HG03575 (cell line): ENCODE measurements around the gene EXOC8.

Source experiments
- ATAC-seq: cut with Tn5 transposase; IDR thresholded peaks from one replicate; pipeline ENCODE4 v1.9.1; 2021; ENCODE audit not compliant: unreplicated experiment, insufficient number of reproducible peaks, low FRiP score; ENCODE audit errors: extremely low read depth

EXOC8 gene, protein sequence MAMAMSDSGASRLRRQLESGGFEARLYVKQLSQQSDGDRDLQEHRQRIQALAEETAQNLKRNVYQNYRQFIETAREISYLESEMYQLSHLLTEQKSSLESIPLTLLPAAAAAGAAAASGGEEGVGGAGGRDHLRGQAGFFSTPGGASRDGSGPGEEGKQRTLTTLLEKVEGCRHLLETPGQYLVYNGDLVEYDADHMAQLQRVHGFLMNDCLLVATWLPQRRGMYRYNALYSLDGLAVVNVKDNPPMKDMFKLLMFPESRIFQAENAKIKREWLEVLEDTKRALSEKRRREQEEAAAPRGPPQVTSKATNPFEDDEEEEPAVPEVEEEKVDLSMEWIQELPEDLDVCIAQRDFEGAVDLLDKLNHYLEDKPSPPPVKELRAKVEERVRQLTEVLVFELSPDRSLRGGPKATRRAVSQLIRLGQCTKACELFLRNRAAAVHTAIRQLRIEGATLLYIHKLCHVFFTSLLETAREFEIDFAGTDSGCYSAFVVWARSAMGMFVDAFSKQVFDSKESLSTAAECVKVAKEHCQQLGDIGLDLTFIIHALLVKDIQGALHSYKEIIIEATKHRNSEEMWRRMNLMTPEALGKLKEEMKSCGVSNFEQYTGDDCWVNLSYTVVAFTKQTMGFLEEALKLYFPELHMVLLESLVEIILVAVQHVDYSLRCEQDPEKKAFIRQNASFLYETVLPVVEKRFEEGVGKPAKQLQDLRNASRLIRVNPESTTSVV

DNA sequence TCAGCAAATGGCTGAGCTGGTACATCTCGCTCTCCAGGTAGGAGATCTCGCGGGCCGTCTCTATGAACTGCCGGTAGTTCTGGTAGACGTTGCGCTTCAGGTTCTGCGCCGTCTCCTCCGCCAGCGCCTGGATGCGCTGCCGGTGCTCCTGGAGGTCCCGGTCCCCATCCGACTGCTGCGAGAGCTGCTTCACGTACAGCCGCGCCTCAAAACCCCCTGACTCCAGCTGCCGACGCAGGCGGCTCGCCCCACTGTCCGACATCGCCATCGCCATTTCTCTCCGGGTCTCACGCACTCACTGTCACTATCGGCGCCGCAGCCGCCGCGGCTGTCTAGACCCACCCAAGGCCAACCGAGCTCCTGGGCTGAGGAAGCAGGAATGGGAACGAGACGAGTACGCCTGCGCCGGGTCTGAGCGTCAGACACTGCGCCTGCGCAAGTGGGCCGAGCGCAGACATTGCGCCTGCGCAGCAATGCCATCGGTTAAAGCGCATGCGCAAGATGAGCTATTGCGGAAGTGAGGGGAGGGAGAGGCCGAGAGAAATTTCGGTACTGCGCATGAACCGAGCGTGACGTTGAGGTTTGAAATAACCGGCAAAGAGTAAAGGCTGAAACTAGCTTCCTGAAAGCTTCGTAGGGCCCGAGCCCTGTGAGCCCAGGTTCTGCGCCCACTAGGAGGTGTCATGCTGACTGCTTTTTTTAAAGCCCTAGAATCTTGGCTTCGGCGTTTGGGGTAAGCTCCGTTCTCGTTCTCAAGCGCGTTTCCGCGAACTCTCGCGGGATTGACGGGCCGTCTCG is at the start of gene EXOC8:
Gene EXOC8 (minus strand): TSS at position 381 of the 798 bp plus-strand sequence. CDS start 107 bp downstream, at position 274.
- peak; percentile 65 for ATAC-seq

DNA sequence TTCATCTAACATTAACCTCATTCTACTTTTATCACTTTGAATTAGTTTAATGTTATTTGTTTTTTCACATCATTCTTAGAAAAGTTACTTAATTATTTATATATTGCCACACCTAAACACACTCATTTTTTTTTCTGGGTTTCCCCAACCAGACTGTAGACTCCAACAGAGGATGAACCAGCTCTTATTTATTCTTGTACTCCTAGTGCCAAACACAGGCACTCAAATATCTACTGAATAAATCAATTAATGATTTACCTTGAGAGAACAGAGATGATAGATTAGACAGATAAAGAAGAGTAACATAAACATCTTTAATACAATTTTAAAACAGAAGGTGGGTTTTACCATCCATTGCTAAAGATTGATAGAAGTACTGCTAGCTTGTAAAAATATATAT is 48.8 kb upstream of the EXOC8 start:
- ATAC-seq = no peak

DNA sequence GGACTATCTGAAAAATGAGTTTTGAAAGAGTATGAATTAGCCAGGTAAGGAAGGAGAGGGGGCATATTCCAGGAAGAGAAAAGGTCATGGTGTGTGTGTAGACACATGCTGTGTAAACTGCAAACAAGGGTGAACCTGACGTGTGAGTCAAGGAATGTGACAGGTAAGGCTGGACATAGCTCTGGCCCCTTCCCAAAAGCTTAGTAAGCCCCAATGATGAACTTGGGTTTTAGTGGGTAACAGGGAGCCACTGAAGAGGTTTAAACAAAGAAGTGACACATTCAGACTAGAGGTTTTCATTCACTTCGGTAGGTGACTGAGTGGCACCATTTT is 47.7 kb upstream of the EXOC8 start:
- no peak for ATAC-seq

DNA sequence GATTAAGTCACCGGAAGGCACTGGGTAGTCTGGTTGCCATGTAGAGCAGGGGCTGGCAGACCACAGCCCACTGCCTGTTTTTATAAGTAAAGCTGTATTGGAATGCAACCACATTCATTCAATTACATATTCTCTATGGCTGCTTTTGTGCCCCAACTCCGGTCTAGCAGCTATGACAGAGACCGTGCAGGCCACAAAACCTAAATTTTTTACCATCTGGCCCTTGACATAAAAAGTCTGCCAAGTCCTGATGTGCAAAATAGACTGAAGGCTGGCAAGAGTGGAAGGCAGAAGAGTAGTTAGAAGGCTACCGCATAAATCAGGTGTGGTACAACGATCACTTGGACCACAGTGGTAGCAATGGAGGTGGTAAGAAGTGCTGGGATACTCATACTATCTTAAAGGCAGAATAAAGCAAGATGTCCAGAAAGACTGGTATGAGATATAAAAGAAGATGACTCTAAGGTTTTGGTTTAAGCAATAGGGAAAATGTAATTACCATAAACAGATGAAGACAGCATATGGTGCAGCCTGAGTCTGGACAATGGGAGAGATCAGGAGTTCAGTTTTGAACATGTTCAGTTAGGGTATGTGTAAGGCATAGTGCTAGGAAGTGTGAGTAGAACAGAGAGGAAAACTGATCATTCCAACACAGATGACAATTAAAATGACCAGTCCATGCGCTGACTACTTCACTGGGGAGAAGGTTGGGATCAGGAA is 47.2 kb upstream of the EXOC8 start:
- no peak for ATAC-seq

DNA sequence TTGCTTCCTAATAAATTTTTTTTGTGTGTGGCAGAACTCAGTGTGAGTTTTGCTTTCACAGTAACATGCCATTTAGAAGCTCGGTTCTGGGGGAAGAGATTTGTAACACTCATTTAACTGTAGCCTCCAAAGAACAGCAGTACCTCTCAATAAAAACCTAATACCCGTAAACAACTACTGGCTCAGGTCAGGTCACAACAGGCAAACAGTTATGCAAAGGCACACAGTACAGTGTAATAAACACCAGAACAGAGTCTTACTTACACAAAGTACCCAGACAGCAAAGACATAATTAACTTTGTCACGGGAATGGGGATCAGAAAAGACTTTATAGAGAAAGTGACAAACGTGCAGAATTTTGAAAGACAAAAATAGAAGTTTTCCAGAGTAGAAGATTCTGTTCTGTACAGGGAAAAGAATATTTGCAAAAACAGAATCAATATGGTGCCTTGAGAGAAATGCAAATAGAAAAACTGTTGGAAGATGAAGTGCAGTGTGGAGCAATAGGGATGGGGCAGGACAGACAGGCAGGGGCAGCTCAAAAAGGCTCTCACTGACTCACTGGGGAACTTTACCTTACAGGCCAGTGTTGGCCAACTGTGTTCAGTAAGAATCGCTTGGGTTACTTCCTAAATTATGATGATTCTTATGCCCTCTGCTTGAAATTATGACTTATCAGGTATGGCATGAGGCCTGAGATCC is 45.7 kb upstream of the EXOC8 start:
- no peak for ATAC-seq

DNA sequence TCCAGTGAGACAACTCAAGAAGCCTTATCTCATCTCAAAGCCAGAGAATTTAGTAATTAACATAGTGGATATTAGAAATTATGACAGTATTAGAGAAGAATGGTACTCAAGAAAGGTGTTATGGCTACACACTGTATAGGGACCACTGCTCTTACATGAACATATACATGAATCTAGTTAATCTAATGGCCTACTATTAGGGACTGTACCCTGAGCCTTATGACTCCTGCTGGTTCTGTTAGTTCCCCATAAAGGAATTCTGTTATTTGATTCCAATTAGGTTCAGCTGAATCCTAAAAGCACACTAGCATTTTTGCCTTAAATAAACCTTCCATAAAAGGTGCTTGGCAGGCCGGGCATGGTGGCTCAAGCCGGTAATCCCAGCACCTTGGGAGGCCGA is 44.8 kb upstream of the EXOC8 start:
- ATAC-seq = no peak

DNA sequence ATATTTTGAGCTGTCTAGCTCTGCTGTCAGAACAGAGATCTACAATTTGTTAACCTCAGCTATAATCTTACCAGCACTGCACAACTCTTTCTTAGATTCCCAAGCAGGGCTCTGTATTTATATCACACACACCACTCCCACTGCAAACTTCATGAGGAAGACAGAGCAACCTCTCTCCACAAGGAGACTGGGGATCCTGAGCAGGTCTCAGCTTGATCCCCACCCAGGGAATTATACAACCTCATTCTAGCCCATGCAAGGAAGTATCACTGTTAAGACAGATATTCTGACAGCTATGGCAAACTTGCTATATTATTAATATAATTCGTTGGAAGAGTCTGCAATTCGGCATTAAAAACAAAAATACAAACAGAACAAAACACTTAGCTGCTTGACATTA is 44.1 kb upstream of the EXOC8 start:
- no peak for ATAC-seq

DNA sequence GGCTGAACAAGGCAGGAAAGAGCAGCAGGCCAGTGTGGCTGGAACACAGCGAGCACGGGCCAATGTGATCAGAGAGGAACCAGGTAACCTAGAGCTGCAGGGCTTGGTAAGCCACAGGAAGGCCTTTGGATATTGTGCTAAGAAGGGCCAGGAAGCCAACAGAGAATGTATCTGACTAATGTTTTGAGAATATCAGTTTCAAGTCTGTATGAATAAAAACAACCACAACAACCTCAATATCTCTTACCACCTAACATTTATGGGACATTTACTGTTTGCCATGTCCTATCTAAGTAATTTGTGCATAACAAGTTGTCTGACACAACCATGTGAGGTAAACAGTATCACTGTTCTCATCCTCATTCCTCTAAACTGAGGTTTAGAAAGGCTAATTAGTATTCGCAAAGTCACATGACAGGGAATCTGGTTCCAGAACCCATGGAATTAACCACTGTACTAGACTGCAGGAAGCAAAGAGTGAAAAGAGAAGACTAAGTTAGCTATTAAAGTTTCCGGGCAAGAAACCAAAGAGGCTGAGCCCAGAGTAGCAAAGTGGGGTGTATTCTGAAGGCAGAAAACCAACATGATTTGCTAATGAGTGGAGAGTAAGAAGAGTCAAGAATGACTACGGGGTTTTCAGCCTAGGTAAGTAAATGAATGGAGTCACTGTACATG is 39.4 kb upstream of the EXOC8 start:
- ATAC-seq = no peak

DNA sequence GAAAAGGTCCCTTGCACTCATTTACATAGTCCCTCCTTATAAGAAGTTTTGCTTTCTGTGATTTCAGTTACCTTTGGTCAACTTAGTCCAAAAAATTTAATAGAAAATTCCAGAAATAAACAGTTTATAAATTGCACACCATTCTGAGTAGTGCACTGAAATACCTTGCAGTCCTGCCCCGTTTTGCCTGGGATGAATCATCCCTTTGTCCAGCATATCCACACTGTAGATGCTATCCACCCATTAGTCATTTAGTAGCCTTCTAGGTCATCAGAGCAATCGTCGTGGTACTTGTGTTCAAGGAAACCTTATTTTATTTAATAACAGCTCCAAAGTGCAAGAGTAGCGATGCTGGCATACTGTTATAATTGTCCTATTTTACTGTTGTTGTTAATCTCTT is 38.4 kb upstream of the EXOC8 start:
- no peak for ATAC-seq

DNA sequence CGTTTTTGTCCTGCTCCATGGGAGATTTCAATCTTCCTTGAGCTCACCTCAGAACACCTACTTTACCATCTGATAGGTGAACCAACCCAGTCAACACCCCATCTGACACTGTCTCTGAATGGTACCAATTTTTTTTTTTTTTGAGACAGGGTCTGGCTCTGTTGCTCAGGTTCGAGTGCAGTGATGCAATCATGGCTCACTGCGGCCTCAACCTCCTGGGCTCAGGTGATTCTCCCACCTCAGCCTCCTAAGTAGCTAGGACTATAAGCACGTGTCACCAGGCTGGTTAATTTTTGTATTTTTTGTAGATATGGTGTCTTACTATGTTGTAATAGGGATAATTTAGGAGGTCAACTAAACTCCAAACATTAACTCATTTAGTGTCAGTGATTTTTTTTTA is 36.7 kb upstream of the EXOC8 start:
- no peak for ATAC-seq

DNA sequence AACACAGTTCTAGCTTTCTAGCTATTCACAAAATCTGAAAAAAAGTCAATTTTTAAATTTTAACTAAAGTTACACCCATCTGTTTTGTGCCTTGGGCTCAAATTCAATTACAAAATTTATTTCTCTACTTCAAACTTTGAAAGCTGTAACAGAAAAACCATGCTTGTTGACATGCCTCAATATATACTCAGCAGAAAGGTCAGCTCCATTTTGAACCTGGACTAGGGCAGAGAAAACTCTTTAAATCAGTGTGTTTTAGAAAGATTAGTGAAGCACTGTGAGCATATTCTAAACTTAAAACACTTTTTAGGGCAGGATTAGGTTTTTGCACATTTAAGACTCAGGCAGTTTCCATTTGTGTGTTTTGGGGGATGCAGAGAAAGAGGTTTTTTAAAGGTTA is 34.8 kb upstream of the EXOC8 start:
- ATAC-seq = no peak

DNA sequence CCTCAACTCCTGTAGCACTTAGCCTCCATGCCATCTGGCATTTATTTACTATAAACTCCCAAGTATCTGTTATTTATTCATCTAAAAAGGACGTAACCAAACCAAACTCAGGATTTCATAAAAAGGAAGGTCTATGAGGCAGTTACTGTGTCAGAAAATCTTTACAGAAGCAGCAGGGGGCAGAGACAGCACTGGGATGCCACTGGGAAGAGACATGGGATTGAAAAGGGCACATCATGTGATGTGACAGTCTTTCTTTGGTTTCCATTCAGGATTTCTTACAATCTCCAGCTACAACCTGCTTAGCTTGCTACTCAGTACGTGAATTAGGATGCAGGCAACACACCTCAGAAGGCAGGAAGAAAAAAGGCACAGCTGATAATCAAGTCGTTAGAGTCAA is 31.6 kb upstream of the EXOC8 start:
- no peak for ATAC-seq

DNA sequence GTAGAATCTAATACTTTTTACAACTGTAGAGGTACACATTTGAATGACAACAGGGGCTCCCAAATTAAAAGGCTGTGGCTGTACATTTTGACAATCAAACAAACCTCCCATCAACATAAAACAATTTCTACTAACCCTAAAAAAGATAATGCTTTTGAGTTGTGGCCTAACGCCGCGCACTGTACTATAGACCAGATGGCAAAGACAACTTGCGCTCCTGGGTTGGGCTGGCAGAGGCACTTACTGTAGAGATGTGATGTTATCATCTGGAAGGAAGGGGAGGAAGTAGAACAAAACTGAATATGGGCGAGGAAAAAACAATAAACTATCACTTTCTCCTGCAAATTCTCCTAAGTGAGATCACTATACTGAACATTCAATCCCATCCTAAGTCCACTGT is 26.5 kb upstream of the EXOC8 start:
- ATAC-seq = no peak

DNA sequence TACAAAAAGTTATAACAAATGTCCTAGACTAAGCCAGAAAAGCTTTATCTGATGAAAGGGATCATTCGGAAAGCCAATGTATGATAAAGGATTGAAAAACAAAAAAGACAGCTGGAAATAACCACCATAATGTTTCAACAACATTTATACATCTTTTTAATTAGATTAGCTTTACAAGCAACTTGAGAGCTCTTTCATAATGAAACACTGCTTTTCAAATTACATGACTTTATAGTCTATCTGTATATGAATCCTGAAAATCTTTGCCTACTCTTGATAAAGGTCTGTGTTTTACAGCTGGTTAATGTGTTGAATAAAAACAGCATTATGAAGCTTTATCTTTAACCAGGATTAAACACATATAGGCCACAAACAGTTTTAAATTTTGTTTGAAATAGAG is 26.0 kb upstream of the EXOC8 start:
- ATAC-seq = no peak

DNA sequence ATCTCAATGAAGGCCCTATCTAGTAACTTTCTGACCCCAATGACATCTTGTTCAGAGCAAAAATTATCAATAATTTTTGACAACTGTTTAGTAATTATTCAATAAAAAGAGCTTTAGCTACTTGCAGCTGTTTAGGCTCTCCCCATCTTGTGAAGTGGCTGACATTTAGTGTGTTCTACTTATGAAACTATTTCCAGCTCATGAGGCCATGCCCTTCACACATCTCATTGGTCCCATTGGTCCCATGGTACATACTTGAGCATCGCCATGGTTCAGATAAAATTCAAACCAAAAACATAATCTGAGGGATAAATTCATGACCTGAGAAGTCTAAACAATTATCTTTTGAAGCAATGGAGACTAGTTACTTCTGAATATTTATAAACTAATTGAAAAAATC is 24.7 kb upstream of the EXOC8 start:
- ATAC-seq = no peak

DNA sequence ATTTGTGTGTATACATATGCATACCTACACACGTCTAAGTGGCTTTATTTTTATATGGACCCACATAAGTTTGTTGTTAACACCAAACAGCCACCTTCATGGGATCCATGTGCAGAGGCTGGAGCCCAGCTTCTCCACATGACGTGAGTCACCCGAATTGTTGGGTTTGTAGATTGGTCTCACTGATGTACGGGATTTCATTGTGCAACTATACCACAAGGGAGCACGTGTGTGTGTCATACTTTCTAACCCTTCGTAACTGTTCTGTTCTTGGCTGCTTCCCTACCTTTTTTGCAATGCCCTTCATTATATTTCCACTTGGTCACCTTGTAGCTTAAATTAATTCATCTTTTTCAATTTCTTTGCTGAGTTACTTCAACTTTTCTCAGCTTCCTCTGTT is 21.5 kb upstream of the EXOC8 start:
- no peak for ATAC-seq

DNA sequence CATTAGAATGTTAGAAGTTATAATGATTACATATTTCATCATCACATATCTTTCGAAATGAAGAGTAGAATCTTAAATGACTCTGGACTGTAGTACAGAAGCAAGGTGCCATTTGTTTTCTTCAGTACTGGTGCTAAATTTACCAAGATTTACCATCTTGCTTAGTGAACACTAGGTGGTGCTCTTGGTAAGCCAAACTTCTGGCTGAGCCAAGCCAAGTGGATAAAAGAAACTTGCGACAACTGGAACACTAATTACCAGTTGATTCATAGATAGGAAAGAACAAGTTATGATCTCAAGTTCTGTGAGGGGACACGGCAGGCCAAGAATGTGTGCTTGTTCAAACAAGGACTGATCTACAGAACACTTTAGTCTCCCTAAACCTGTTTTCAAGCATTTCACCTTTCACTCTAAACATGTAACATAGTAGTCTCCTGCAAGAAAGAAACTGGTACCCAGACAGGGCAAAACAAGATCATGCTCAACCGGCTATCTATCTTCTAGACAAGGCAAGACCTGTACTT is 20.2 kb upstream of the EXOC8 start:
- no peak for ATAC-seq

DNA sequence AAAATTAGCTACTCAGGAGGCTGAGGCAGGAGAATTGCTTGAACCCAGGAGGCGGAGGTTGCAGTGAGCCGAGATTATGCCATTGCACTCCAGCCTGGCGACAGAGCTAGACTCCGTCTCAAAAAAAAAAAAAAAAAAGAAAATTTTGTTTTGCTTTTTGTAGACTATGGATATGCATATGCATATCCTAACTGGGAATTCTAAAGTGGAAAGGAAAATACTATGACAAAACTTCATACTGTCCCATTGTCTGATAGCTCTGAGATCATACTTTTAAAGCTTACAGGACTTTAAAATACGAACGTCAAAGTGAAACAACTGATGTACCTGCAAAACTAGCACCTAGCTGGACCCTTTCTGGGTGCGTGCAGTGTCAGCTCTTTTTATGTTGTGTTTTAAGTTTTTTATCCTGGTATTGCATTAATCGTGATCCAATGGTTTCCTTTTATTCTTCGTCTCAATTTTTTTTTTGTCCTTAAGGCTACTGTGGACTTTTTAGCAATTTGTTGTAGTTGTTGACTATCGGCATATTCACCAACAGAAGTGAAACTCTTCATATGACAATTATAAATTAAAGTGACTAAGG is 19.6 kb upstream of the EXOC8 start:
- no peak for ATAC-seq
